ENCODE results near the gene S100A1. TPM values are rescaled to one million over a fixed set of nuclear protein-coding genes. Genes with fewer than 3 reads are reported as not detected.
A peak's percentile ranks its signal among the peaks of the same experiment; 100 is the strongest.

S100A1 gene
- total and polyA plus RNA-seq, 4 donors, result 0.31 to 1.8 (median 0.91) TPM; not detected in 1

DNA sequence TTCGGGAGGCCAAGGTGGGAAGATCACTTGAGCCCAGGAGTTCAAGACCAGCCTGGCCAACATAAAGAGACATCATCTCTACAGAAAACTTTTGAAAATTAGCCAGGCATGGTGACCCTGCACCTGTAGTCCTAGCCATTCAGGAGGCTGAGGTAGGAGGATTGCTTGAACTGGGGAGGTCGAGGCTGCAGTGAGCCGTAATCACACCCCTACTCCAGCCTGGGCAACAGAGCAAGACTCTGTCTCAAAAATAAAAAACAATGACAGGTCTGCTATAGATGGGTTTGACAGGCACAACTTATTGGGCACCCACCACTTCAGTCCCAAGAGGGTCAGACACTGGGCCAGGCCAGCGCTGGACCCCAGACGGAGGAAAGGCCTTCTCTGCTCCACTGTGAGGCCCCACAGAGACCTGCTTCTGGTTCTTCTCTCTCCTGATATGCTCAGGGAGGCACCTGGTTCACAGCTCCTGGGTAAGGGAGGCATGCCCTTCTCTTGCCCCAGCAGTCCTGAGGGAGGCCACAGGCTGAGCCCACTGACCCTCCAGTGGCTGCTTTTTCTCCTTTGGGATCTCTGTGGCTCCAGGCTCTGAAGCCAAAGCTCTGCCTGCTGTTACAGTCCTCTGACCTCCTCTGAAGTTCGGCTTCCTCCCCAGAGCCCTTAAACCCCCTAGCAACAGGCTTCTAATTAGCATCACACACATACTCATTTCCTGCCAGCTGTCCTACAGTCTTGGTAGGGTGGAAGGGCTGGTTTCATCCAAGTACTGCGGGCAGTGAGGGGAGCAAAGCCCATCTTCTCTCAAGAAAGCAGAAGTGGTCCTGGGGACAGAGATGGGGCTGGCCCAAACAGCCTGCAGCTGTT, 29.7 kb upstream of the S100A1 start:
- H3K27ac ChIP-seq (ENCODE audit: low read depth in 1 of 2, low read length in 1 of 2), result peak overlapping the region in 1 of 2 donors; percentile 32
- 59 to 76% methylated on average over 7 of the region's 7 CpGs for WGBS, 2 donors
- peaks cover 0 to 8% (median 2%) of the 10 kb centered on the region in 5 donors for H3K4me1 ChIP-seq (ENCODE audit: control insufficient read depth in 5 of 5, insufficient read depth in 5 of 5, low read length in 5 of 5)

DNA sequence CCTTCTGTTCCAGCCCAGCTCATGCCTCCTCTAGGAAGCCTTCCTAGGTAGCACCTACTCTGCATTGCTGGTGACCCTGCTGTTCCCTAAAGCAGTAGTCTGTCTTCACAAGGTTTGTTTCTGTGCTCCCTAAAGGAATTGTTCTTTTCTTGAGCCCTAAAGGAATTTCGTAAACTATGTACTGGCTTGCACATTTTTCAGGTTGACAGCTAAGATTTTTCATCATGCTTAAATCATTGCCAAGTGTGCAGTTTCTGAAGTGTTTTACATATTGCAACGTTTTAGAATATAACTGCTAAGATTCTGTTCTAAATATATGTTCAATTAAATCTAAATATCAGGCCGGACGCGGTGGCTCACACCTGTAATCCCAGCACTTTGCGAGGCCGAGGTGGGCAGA, 28.4 kb upstream of the S100A1 start:
- no peaks in the 10 kb centered on the region for H3K27me3 ChIP-seq (ENCODE audit: control insufficient read depth in 3 of 3, insufficient read depth in 3 of 3, low read length in 2 of 3)
- no peak for ATAC-seq (ENCODE audit: insufficient read depth, low FRiP score)

More for the DNA sequence above, 29.7 kb upstream of the S100A1 start:
- Histone ChIP-seq H3K27me3 (ENCODE audit: control insufficient read depth in 3 of 3, insufficient read depth in 3 of 3, low read length in 2 of 3) (no peaks in the 10 kb centered on the region), H3K4me3 (no peak overlapping the region), H3K9me3 (ENCODE audit: control insufficient read depth in 4 of 4, insufficient read depth in 3 of 4, low read length in 3 of 4) (no peaks in the 10 kb centered on the region), H3K9ac (ENCODE audit: insufficient read depth in 1 of 2, low read length in 2 of 2) (no peak overlapping the region), H3K36me3 (ENCODE audit: control insufficient read depth in 4 of 4, insufficient read depth in 4 of 4, low read length in 4 of 4) (no peaks in the 10 kb centered on the region)
- TF ChIP-seq, protein P1, sequence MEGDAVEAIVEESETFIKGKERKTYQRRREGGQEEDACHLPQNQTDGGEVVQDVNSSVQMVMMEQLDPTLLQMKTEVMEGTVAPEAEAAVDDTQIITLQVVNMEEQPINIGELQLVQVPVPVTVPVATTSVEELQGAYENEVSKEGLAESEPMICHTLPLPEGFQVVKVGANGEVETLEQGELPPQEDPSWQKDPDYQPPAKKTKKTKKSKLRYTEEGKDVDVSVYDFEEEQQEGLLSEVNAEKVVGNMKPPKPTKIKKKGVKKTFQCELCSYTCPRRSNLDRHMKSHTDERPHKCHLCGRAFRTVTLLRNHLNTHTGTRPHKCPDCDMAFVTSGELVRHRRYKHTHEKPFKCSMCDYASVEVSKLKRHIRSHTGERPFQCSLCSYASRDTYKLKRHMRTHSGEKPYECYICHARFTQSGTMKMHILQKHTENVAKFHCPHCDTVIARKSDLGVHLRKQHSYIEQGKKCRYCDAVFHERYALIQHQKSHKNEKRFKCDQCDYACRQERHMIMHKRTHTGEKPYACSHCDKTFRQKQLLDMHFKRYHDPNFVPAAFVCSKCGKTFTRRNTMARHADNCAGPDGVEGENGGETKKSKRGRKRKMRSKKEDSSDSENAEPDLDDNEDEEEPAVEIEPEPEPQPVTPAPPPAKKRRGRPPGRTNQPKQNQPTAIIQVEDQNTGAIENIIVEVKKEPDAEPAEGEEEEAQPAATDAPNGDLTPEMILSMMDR (IDR thresholded peaks at IDR 0.05; ENCODE audit: control extremely low read depth, extremely low read depth), result no peak
- DNase-seq (peak; percentile 38 to 70 (median 68)), ATAC-seq (ENCODE audit: insufficient read depth, low FRiP score) (no peak)

DNA sequence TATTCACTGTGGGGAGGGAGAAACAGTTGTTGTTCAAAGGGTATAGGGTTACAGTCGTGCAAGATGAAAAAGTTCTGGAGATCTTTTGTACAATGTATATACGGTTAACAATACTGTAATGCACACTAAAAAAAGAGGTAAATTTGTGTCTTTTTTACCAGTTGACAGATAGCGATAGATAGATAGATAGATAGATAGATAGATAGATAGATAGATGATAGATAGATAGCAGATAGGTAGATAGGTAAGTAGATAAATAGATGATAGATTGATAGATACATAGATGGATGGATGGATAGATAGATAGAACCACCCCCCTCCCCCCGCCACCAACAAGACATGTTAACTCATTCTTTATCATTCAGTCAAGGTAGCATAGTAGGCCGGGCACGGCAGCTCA, 25.5 kb upstream of the S100A1 start:
- ATAC-seq (ENCODE audit: insufficient read depth, low FRiP score) (no peak), DNase-seq (no peak)
- Histone ChIP-seq H3K9ac (ENCODE audit: insufficient read depth in 1 of 2, low read length in 2 of 2) (no peak overlapping the region), H3K4me3 (no peak overlapping the region), H3K4me1 (ENCODE audit: control insufficient read depth in 5 of 5, insufficient read depth in 5 of 5, low read length in 5 of 5) (peaks cover 0 to 8% (median 3%) of the 10 kb centered on the region in 5 donors), H3K27ac (ENCODE audit: low read depth in 1 of 2, low read length in 1 of 2) (no peak overlapping the region), H3K36me3 (ENCODE audit: control insufficient read depth in 4 of 4, insufficient read depth in 4 of 4, low read length in 4 of 4) (peaks cover under 1 to 11% (median 5%) of the 10 kb centered on the region in 4 donors), H3K27me3 (ENCODE audit: control insufficient read depth in 3 of 3, insufficient read depth in 3 of 3, low read length in 2 of 3) (no peaks in the 10 kb centered on the region), H3K9me3 (ENCODE audit: control insufficient read depth in 4 of 4, insufficient read depth in 3 of 4, low read length in 3 of 4) (no peaks in the 10 kb centered on the region)
- TF ChIP-seq, protein P1 (IDR thresholded peaks at IDR 0.05; ENCODE audit: control extremely low read depth, extremely low read depth), result no peak
- 94% methylated on average over 6 of the region's 6 CpGs for WGBS, 2 donors

More for the DNA sequence above, 28.4 kb upstream of the S100A1 start:
- Histone ChIP-seq H3K4me3 (no peak overlapping the region), H3K4me1 (ENCODE audit: control insufficient read depth in 5 of 5, insufficient read depth in 5 of 5, low read length in 5 of 5) (peaks cover 0 to 8% (median 2%) of the 10 kb centered on the region in 5 donors), H3K36me3 (ENCODE audit: control insufficient read depth in 4 of 4, insufficient read depth in 4 of 4, low read length in 4 of 4) (no peaks in the 10 kb centered on the region), H3K9me3 (ENCODE audit: control insufficient read depth in 4 of 4, insufficient read depth in 3 of 4, low read length in 3 of 4) (no peaks in the 10 kb centered on the region), H3K27ac (ENCODE audit: low read depth in 1 of 2, low read length in 1 of 2) (no peak overlapping the region), H3K9ac (ENCODE audit: insufficient read depth in 1 of 2, low read length in 2 of 2) (no peak overlapping the region)
- 85 to 87% methylated on average over 7 of the region's 7 CpGs for WGBS, 2 donors
- TF ChIP-seq, protein P1 (IDR thresholded peaks at IDR 0.05; ENCODE audit: control extremely low read depth, extremely low read depth), result no peak
- DNase-seq, result no peak

Data from lung (tissue), 12 donors.